ENCODE results near the gene OR13C5.

- TF ChIP-seq CTCF (IDR thresholded peaks at IDR 0.05) (no peak), POLR2A (IDR thresholded peaks at IDR 0.05) (no peak), POLR2AphosphoS5 (IDR thresholded peaks at IDR 0.05; ENCODE audit: insufficient read depth in 1 of 2, low read depth in 1 of 2) (no peak)
These were observed 18.7 kb downstream of the OR13C5 start for GRCh38 chr9:104580562-104580961.

Data from vagina (tissue), 2 donors.